Activated naive CD8-positive, alpha-beta T cell treated with anti-CD3 and anti-CD28 coated beads, Interleukin-2, amount 10 ng/mL, durations not matched to agents 7 days and 5 days (primary cell): Measurements from ENCODE around the gene AGRP. TPM values are rescaled to one million over a fixed set of nuclear protein-coding genes. Genes with fewer than 3 reads are reported as not detected.

ENCODE experiments used
- ATAC-seq: fragments of 150-1000 bp; cut with Tn5 transposase; one replicate; pipeline ENCODE4 v1.10.0; 2021; ENCODE audit warnings: low read depth, moderate library complexity
- POLR2A ChIA-PET: fragments of 350-600 bp; sonication (Branson Sonifier 250); formaldehyde crosslinking; loops from one replicate; lab custom pipeline; 2021; ENCODE audit warnings: antibody characterized with exemption; lab: Charles Lee
- DNase-seq: peaks from one replicate; pipeline ENCODE4 v3.0.0; 2021
- H3K27ac Mint-ChIP-seq: one replicate; pipeline ENCODE4 v1.8.0; 2022; ENCODE audit warnings: mild to moderate bottlenecking, mixed read lengths
- H3K27me3 Mint-ChIP-seq: one replicate; pipeline ENCODE4 v1.8.0; 2022; ENCODE audit warnings: mild to moderate bottlenecking, moderate library complexity, mixed read lengths
- H3K36me3 Mint-ChIP-seq: one replicate; pipeline ENCODE4 v1.8.0; 2021; ENCODE audit warnings: mild to moderate bottlenecking, mixed read lengths
- H3K4me1 Mint-ChIP-seq: one replicate; pipeline ENCODE4 v1.8.0; 2021; ENCODE audit warnings: mixed read lengths
- H3K4me3 Mint-ChIP-seq: one replicate; pipeline ENCODE4 v1.8.0; 2022; ENCODE audit warnings: mild to moderate bottlenecking, moderate library complexity, mixed read lengths
- H3K9me3 Mint-ChIP-seq: one replicate; pipeline ENCODE4 v1.8.0; 2021; ENCODE audit warnings: mixed read lengths
- total RNA-seq, 2 experiments: library from RNA; stranded (reverse); gene quantifications; one replicate each; pipeline ENCODE4 v1.2.3, GENCODE V29; 2021

AGRP gene
- total RNA-seq, 2 experiments from 2014 or later: not detected

- no peak overlapping the region for H3K4me3 Mint-ChIP-seq
- no peak for DNase-seq
- peaks cover 3% of the 10 kb centered on the region for H3K36me3 Mint-ChIP-seq
- H3K9me3 Mint-ChIP-seq: no peaks in the 10 kb centered on the region
- H3K27ac Mint-ChIP-seq: no peak overlapping the region
- peaks cover 20% of the 10 kb centered on the region for H3K4me1 Mint-ChIP-seq
- no peaks in the 10 kb centered on the region for H3K27me3 Mint-ChIP-seq
- no peak for ATAC-seq
- POLR2A ChIA-PET: no interaction called here
Measured at GRCh38 chr16:67454104-67454503, 29.2 kb downstream of the AGRP start.

GRCh38 chr16:67451704-67452435 is 31.5 kb downstream of the AGRP start:
- POLR2A ChIA-PET: no interaction called here
- Mint-ChIP-seq H3K36me3 (peaks cover 3% of the 10 kb centered on the region), H3K9me3 (no peaks in the 10 kb centered on the region), H3K4me3 (no peak overlapping the region), H3K4me1 (peaks cover 13% of the 10 kb centered on the region), H3K27me3 (no peaks in the 10 kb centered on the region), H3K27ac (no peak overlapping the region)
- DNase-seq (no peak), ATAC-seq (no peak)

- DNase-seq (no peak), ATAC-seq (no peak)
- POLR2A ChIA-PET: no interaction called here
- no peak overlapping the region for H3K4me3 Mint-ChIP-seq
- peaks cover 6% of the 10 kb centered on the region for H3K36me3 Mint-ChIP-seq
- no peaks in the 10 kb centered on the region for H3K9me3 Mint-ChIP-seq
- no peaks in the 10 kb centered on the region for H3K27me3 Mint-ChIP-seq
- peak overlapping the region; percentile 54 for H3K27ac Mint-ChIP-seq
- H3K4me1 Mint-ChIP-seq: peaks cover 7% of the 10 kb centered on the region
Measured at GRCh38 chr16:67451061-67451703, 32.2 kb downstream of the AGRP start.

- no peaks in the 10 kb centered on the region for H3K27me3 Mint-ChIP-seq
- DNase-seq (no peak), ATAC-seq (no peak)
- peaks cover 6% of the 10 kb centered on the region for H3K36me3 Mint-ChIP-seq
- no peak overlapping the region for H3K4me3 Mint-ChIP-seq
- POLR2A ChIA-PET: no interaction called here
- no peaks in the 10 kb centered on the region for H3K9me3 Mint-ChIP-seq
- H3K4me1 Mint-ChIP-seq: no peaks in the 10 kb centered on the region
- H3K27ac Mint-ChIP-seq: no peak overlapping the region
Measured at GRCh38 chr16:67449739-67450138, 33.6 kb downstream of the AGRP start.

GRCh38 chr16:67449336-67449735 is 34.0 kb downstream of the AGRP start:
- H3K4me1 Mint-ChIP-seq: no peaks in the 10 kb centered on the region
- POLR2A ChIA-PET: no interaction called here
- H3K27me3 Mint-ChIP-seq: no peaks in the 10 kb centered on the region
- no peaks in the 10 kb centered on the region for H3K9me3 Mint-ChIP-seq
- no peak overlapping the region for H3K27ac Mint-ChIP-seq
- no peak overlapping the region for H3K4me3 Mint-ChIP-seq
- H3K36me3 Mint-ChIP-seq: peaks cover 6% of the 10 kb centered on the region
- no peak for ATAC-seq
- DNase-seq: no peak

DNA sequence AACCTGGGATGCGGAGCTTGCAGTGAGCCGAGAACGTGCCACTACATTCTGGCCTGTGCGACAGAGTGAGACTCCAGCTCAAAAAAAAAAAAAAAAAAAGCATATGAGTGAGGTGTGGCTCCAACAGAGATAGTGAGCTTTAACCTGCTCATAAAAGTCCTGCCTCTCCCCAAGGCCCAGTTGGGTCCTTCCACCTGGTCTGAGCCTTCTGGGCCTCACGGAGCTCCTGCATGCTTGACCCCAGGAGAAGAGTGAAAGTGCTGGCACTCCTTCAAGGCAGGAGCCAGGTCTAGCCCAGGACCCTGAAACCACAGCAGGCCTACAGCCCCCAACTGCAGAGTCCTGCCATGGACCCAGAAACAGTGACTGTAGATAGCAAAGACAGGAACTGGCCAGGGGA is 34.8 kb downstream of the AGRP start:
- POLR2A ChIA-PET: interaction anchor here (0.6 kb wide), 1 partner anchor 298 kb away, joined by 3 read pairs; the partner anchor contains the start of gene B3GNT9
- DNase-seq (no peak), ATAC-seq (no peak)
- no peak overlapping the region for H3K27ac Mint-ChIP-seq
- peaks cover 6% of the 10 kb centered on the region for H3K36me3 Mint-ChIP-seq
- H3K9me3 Mint-ChIP-seq: no peaks in the 10 kb centered on the region
- no peak overlapping the region for H3K4me3 Mint-ChIP-seq
- H3K4me1 Mint-ChIP-seq: no peaks in the 10 kb centered on the region
- H3K27me3 Mint-ChIP-seq: no peaks in the 10 kb centered on the region

DNA sequence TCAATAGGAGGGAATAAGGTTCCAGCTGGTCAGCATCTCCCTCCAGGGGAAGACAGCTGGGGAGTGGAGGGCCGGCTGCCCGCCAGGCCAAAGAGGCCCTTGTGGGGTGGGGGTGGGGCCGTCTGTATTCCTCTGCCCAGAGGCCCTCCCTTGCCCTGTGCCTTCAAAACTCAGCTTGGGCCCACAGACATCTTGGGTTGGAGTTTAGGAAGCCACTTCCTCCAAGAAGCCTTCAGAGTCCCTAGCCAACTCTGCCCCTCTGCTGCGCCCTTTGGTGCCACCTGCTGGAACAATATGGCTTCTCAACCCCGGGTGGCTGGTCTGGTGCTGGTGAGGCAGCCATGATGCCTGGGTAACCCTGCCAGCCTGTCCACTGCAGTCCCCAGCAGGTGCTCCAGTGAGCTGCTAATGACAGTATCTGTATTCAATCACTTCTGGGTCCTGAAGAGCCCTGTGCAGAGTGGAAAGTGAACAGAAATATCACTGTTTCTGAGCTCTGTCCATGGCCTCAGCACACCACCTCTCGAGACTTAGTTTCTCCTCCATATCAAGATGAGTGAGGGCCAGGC is 35.8 kb downstream of the AGRP start:
- no peaks in the 10 kb centered on the region for H3K4me1 Mint-ChIP-seq
- no peaks in the 10 kb centered on the region for H3K9me3 Mint-ChIP-seq
- peak; percentile 76 for DNase-seq
- H3K27ac Mint-ChIP-seq: no peak overlapping the region
- no peak overlapping the region for H3K4me3 Mint-ChIP-seq
- POLR2A ChIA-PET: no interaction called here
- ATAC-seq: peak; percentile 74
- H3K36me3 Mint-ChIP-seq: peaks cover 6% of the 10 kb centered on the region
- H3K27me3 Mint-ChIP-seq: no peaks in the 10 kb centered on the region

DNA sequence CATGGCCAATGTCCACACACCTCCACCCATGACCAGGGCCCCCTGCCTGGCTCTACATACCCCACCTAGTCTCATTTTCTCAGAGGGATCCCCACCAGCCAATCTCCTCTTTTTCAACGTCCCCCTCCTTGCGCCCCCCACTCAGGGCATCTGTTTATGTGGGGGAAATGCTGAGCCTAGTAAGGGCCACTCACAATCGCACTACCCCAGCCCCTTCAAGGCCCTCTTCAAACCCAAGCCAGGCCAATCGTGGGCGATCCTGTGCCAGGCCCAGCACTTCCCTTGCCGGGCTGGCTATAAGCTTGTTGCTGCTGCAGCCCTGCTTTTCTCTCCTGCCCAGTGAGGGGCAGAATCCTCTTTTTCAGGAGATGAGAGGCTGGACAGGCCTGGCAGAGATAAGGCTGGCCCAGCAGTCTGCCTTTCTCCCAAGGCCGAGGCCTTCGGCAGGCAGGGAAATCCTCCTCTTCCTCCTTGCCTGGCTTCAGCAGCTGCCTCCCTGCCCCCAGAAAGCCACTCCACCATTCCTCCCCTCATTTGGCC is 36.3 kb downstream of the AGRP start:
- Mint-ChIP-seq H3K36me3 (peaks cover 6% of the 10 kb centered on the region), H3K27ac (peak overlapping the region; percentile 21), H3K4me1 (peaks cover under 1% of the 10 kb centered on the region), H3K9me3 (no peaks in the 10 kb centered on the region), H3K4me3 (no peak overlapping the region), H3K27me3 (no peaks in the 10 kb centered on the region)
- no peak for DNase-seq
- POLR2A ChIA-PET: no interaction called here
- no peak for ATAC-seq

- no peak overlapping the region for H3K27ac Mint-ChIP-seq
- peaks cover 2% of the 10 kb centered on the region for H3K4me1 Mint-ChIP-seq
- H3K4me3 Mint-ChIP-seq: no peak overlapping the region
- H3K9me3 Mint-ChIP-seq: no peaks in the 10 kb centered on the region
- H3K36me3 Mint-ChIP-seq: peaks cover 6% of the 10 kb centered on the region
- DNase-seq: no peak
- ATAC-seq: no peak
- POLR2A ChIA-PET: no interaction called here
- H3K27me3 Mint-ChIP-seq: no peaks in the 10 kb centered on the region
Measured at GRCh38 chr16:67445913-67446907, 37.1 kb downstream of the AGRP start.

DNA sequence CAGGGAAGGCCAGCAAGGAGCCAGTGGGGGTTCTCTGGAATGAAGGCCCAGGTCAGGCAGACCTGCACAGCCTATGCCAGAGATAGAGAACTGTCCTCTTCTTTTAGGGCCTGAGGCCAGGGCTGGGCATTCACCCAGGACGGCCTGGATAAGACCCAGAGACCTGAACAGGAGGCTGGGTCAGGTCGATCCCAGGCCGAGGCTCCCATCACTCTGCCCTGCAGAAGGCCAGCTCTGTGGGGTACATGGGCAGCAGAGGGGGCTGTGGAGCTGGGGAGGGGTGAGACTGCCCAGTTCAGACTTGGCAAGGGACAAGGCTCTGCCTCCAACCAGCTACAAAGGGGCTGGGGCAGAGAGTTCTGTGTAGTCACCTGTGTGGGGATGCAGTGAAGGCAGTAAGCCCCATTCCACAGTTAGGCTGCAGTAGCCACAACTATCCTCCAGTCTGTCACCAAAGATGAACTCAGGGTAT is 37.9 kb downstream of the AGRP start:
- Mint-ChIP-seq H3K4me3 (no peak overlapping the region), H3K9me3 (no peaks in the 10 kb centered on the region), H3K27ac (no peak overlapping the region), H3K36me3 (peaks cover 4% of the 10 kb centered on the region), H3K4me1 (peaks cover 2% of the 10 kb centered on the region), H3K27me3 (no peaks in the 10 kb centered on the region)
- POLR2A ChIA-PET: no interaction called here
- ATAC-seq: no peak
- DNase-seq: no peak

- Mint-ChIP-seq H3K36me3 (peaks cover 4% of the 10 kb centered on the region), H3K4me3 (no peak overlapping the region), H3K27me3 (no peaks in the 10 kb centered on the region), H3K27ac (no peak overlapping the region), H3K4me1 (peaks cover 2% of the 10 kb centered on the region), H3K9me3 (no peaks in the 10 kb centered on the region)
- POLR2A ChIA-PET: no interaction called here
- DNase-seq: no peak
- ATAC-seq: no peak
Measured at GRCh38 chr16:67445126-67445426, 38.3 kb downstream of the AGRP start.

GRCh38 chr16:67444259-67445125 is 38.9 kb downstream of the AGRP start:
- Mint-ChIP-seq H3K27ac (no peak overlapping the region), H3K4me3 (no peak overlapping the region), H3K4me1 (peaks cover 2% of the 10 kb centered on the region), H3K27me3 (no peaks in the 10 kb centered on the region), H3K36me3 (peaks cover 4% of the 10 kb centered on the region), H3K9me3 (no peaks in the 10 kb centered on the region)
- POLR2A ChIA-PET: no interaction called here
- ATAC-seq (no peak), DNase-seq (no peak)
